ENCODE measurements around the gene GJD3.

GJD3 gene

GRCh38 chr17:40321961-40322357 lies 42.6 kb downstream of the GJD3 start:
- DNase-seq: no peak

- DNase-seq: no peak
Observed at GRCh38 chr17:40321524-40321929, 43.0 kb downstream of the GJD3 start.

GRCh38 chr17:40320756-40321523 lies 43.6 kb downstream of the GJD3 start:
- DNase-seq: peak; percentile 34

GRCh38 chr17:40319651-40320540 lies 44.6 kb downstream of the GJD3 start:
- DNase-seq: peak; percentile 72

GRCh38 chr17:40318830-40319391 lies 45.6 kb downstream of the GJD3 start:
- no peak for DNase-seq

- peak; percentile 93 for DNase-seq
Observed at GRCh38 chr17:40317880-40318829, 46.4 kb downstream of the GJD3 start.

GRCh38 chr17:40317345-40317873 lies 47.1 kb downstream of the GJD3 start:
- DNase-seq: peak; percentile 43

- DNase-seq: no peak
Observed at GRCh38 chr17:40316571-40317344, 47.8 kb downstream of the GJD3 start.

- no peak for DNase-seq
Observed at GRCh38 chr17:40315678-40316570, 48.6 kb downstream of the GJD3 start.

- DNase-seq: no peak
Observed at GRCh38 chr17:40315206-40315605, 49.3 kb downstream of the GJD3 start.

- DNase-seq: peak; percentile 90
Observed at GRCh38 chr17:40314584-40314956, 50.0 kb downstream of the GJD3 start.

- DNase-seq: no peak
Observed at GRCh38 chr17:40313668-40314583, 50.6 kb downstream of the GJD3 start.
